H54 (cell line): ENCODE measurements around the gene GAGE10.
"Not testable (repeated sequence)": the region's sequence is repeated elsewhere in the genome, so short reads cannot be mapped to it uniquely, and the experiment has no call there.

Experiments
- DNase-seq: peaks from one replicate; pipeline ENCODE4 v3.0.0; 2011; ENCODE audit warnings: low spot score, mixed read lengths; ENCODE audit not compliant: insufficient read length
- FAIRE-seq: peaks from 3 replicates; lab custom pipeline; 2011; peaks lifted over from hg19 to GRCh38; lab: Jason Lieb, UNC

Gene GAGE10

DNA sequence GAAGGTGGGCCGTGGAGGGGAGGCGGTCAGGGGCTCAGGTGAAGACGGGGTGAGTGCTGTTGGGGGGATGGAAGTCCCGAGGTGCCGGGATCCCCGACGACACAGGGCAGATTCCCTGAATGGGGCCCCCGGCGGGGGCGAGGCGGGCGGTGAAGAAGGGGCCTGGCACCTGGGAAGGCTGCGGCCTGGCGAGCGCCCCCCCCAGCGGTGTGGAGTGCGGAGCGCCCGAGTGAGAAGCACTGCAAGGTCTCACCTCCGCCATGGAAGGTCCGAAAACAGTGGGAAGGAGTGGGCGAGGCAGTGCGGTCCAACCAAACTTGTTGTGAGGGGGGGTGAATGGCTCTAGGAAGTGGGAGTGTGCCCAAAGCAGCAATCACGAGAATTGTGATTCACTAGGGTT, 38.0 kb downstream of the GAGE10 start:
- not testable (repeated sequence) for DNase-seq

DNA sequence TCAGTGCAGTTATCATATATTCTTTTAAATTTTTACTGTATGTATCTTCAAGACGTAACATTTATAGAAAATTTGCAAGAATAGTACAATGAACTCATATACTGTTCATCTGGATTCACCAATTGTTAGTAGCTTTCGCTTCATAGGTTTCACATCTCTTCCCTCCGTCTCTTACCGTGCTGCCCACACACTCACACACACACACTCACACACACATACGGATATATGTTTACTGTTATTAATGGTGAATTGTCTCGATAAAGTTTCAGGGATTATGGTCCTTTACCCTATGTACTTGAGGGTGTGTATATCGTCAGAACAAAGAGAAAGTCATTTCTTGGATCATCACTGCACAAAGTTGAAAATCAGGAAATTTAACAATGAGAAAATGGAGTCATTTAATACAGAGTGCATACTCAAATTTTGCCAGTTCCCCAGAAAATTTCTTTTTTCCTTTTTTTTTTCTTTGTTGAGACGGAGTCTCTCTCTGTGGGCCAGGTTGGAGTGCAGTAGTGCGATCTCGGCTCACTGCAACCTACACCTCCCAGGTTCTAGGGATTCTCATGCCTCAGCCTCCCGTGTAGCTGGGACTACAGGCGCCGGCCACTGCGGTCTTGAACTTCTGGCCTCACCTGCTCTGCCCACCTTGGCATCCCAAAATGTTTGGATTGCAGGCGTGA, 41.2 kb downstream of the GAGE10 start:
- not testable (repeated sequence) for FAIRE-seq, DNase-seq

More for the DNA sequence above, 38.0 kb downstream of the GAGE10 start:
- FAIRE-seq, result not testable (repeated sequence)

DNA sequence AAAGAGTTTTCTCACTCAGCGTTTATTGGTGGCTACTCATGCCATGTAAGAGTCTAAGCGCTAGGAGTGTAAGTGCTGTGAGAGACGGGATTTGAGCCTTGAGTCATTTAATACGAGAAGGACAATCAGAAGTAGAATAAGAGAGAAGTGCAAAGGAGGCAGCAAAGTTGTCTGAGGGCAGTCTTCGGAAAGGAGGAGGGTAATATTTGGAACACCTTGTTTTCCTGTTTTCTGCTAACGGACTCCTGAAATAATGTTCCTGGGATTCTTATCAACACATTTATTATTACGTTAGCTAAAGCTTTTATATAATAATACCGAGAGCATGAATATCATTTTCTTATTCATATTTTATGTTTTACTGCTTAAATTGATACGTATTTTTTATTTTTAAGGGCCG, 42.0 kb downstream of the GAGE10 start:
- not testable (repeated sequence) for FAIRE-seq, DNase-seq

DNA sequence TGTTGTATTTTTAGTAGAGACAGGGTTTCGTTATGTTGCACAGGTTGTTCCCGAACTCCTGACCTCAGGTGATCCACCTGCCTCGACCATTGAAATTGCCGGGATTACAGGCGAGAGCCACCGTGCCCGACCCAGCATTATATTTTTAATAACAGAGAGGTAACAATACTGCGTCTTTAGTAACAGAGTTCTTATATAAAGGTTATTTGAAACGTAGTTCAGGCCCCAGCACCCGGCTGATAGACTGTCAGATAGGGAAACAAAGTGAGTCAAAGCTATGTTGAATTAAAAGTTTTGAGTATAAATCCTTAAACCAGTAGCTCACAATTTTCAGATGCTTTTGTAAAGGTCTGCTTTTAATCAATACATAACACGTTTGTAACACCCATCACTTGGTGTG, 42.7 kb downstream of the GAGE10 start:
- not testable (repeated sequence) for DNase-seq, FAIRE-seq
